Measurements from ENCODE around the gene GALNT18.

GALNT18 gene

DNA sequence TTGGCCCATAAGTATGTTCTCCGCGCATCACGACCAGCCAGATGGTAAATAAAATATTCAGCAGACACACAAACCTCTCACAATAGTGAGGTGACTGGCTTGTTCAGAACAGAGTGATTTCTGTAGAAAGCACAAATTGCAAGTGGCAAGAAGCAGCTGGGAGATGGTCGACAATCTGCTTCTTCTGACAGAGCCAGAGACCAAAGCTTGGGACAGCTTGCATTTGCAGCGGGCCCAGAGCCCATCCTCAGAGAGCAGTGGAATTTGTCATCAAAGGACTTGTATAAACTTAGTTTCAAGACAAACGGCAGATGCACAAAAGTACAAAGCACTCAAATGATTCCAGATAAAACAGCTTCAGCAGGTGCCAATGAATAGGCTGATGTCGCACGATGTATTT lies 7.6 kb upstream of the GALNT18 start:
- in situ Hi-C loops (cut with HindIII; ENCODE audit: low pct_ligation_motif_present, low pct_unique_long_range_greater_than_20kb, low sequenced_read_pairs) = no loop called here
- DNase-seq = no peak

DNA sequence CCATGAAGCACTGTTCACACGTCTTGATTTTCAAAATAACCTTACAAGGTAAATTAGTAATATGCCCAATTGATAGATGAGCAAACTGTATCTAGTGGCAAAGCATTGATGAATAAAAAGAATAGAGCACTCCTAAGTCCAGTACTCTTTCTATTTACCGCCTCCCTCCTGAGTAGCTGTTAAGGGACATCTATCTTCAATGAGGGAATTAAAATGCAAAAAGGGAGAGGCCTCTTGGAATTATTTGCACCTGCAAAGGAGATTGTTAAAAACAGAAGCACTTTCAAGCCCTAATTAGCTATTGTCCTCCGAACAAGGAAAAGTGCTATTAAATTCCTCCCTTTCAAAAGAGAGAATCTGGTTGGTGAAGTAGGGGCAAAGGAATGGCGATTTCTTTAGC lies 6.8 kb upstream of the GALNT18 start:
- in situ Hi-C loops (cut with HindIII; ENCODE audit: low pct_ligation_motif_present, low pct_unique_long_range_greater_than_20kb, low sequenced_read_pairs) = no loop called here
- no peak for DNase-seq

DNA sequence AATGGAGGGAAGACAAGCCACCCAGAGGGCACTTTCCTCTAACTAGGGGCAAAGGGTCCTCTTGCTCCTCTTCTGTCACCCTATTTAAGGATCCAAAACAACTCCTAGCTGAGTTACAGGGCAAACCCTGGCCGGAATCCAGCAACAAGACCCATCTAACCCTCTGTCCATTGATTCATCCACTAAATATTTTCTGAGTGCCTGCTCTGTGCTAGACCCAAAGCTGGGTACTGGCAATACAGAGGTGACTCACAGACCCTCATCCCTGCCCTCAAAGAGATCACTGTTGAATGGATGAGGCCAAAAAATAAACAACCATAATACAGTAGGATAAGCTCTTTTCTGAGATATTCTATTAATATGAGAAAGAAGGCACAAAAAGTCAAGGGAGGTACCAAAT lies 4.3 kb upstream of the GALNT18 start:
- no peak for DNase-seq

DNA sequence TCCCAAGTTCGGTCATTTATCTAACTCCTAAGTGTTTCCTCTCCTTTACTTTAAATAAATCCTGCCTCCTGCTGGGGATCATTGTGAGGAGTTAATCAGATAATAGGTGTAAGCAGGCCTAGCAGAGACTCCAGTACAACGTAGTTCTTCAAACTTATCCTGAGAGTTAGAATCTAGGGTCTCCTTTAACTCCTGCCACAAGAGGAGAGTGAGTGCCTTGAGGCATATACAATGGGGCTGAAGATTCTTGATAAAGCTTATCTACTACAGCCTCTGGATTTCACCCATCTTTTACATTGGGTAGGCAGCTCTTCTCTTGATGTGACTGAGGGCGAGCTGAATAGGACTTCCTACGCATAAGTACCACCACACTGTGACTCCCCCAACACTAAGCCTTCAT lies 3.1 kb upstream of the GALNT18 start:
- in situ Hi-C loops (cut with HindIII; ENCODE audit: low pct_ligation_motif_present, low pct_unique_long_range_greater_than_20kb, low sequenced_read_pairs) = no loop called here
- no peak for DNase-seq

More for the DNA sequence above, 4.3 kb upstream of the GALNT18 start:
- in situ Hi-C loops (cut with HindIII; ENCODE audit: low pct_ligation_motif_present, low pct_unique_long_range_greater_than_20kb, low sequenced_read_pairs) = no loop called here

DNA sequence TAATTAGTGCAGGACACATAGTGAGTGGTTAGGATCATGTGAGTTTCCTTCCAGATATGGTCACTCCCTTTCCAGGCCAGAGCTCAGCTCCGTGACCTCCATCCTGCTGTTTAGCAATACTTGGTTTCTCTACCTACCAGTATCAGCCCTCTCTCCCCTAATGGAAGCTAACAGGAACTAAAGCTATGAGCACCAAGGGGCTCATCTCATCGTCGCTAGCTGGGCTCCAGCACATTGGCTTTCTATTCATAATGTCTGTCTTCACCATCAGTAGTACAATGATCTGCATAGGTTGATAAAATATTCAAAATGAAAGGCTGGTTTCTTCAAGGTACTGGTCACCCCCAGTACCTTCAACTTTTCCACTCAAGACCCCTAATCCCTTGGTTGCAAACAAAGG lies 2.4 kb upstream of the GALNT18 start:
- DNase-seq = no peak
- in situ Hi-C loops (cut with HindIII; ENCODE audit: low pct_ligation_motif_present, low pct_unique_long_range_greater_than_20kb, low sequenced_read_pairs) = no loop called here

DNA sequence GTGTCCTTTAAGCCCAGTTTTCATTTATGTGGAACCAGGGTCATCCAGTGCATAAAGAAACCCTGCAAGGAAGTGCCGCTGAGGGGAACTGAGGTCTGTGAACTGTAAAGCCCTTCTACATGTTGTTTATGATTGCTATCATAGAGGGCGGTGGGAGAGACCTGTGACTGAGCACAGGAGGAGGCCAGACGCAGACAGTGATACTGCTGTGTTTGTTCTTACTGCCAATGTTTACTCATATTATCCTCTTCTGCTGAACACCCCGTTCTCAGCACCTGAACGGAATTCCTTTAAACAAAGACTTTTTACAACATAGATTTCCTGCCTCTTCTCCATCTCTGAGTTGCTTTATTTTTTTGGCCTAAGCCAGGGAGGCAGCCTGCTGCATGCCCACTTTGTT lies 967 bp upstream of the GALNT18 start:
- in situ Hi-C loops (cut with HindIII; ENCODE audit: low pct_ligation_motif_present, low pct_unique_long_range_greater_than_20kb, low sequenced_read_pairs) = no loop called here
- no peak for DNase-seq

DNA sequence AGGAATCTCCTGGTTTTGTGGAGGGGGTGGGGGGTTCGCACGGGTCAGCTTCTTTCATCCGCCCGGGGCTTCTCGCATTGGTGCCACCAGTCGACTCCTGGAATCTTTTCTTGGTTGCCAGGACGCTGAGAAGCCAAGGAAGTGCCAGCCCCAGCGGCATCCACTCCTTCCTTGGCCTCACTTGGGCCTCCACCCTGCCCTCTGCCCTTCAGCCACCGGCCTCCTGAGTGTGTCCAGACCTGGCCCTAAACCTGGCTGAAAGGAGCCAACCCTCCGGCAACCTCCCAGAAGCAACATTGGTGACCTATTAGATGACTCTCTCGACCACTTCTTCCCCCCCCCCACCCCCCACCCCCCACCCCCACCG lies 518 bp upstream of the GALNT18 start:
- in situ Hi-C loops (cut with HindIII; ENCODE audit: low pct_ligation_motif_present, low pct_unique_long_range_greater_than_20kb, low sequenced_read_pairs) = no loop called here
- no peak for DNase-seq

DNA sequence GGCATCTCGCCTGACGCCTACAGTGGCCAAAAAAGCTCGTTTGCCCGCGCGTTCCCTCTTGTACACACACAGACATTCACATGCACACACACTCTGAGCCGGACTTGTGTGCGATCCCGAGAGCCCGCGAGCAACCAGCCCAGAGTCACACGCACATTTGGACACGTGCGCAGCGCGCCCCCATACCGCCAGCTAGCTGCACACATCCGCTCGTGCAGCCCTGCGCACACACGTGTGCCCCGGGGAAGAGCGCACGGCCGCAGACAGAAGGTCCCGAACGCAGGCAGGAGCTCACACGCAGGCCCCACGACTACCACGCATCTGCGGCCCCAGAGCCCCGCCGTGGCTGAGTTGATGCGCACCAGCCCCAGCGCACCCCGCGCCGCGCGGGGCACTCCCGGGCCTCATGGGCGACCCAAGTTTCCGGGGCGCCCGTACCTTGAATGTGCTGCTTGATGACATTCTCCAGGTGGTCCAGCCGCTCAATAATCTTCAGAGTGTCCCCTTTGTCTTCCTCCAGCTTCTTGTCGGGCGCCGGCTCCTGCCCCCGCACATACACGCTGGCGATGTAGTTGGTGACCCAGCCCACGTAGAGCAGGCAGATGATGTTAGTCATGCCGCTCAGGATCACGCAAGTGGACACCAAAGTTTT lies 758 bp downstream of the GALNT18 start:
- in situ Hi-C loops (cut with HindIII; ENCODE audit: low pct_ligation_motif_present, low pct_unique_long_range_greater_than_20kb, low sequenced_read_pairs) = no loop called here
- peak; percentile 35 for DNase-seq

DNA sequence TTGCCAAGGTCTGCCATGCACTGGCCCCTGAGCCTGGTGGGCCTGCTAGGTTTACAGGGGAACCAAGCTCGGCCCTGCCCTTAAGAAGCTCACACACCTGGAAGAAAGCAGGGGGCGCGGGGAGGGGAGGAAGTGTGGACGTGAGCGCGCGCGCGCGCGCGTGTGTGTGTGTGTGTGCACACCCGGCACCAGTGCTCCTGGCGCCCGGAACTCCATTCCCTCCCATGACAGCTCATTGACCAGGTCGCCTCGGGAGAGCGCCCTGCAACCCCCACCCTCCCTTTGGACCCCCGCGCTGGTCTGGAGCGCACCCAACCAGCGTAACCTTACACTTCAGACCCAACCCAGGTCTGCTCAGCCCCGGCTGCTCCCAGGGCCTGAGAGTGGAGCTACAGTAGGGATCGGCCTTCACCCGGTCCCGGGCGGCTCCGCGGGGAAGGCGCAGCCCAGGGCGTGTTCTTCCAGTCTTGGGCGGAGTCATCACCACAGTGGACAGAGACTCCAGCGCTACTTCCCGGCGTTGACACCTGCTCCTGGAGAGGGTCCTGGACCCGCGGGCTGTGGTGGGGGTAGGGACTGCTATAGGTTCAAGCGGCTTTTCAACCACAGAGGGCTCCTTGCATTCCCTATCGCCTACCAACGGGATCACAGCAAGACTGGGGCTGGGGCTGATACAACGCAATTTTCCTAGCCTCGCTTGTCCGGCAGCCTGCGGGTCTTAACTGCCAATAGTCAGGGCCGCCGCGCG lies 1.5 kb downstream of the GALNT18 start:
- DNase-seq = peak; percentile 64
- in situ Hi-C loops (cut with HindIII; ENCODE audit: low pct_ligation_motif_present, low pct_unique_long_range_greater_than_20kb, low sequenced_read_pairs) = no loop called here

DNA sequence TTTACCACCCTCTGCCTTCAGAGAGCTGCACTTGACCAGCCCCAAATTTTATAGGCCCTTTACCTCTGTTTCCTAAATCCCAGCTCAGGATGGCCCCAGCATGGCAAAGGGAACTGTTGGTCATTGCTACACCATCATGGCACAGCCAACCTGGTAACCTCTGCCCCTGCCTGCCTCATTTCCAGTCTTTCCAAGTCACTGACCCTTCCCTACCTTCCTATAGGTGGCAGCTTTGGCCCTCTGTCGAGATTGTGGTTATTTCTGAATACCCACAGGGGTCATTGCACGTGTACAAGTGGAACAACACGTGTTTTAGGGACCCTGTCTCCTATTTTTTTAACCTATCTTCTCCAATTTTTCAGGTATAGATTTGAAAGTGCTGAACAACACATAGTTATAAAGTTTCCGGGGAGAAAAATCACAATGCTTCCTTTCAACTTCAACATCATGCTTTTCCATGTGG lies 2.8 kb downstream of the GALNT18 start:
- in situ Hi-C loops (cut with HindIII; ENCODE audit: low pct_ligation_motif_present, low pct_unique_long_range_greater_than_20kb, low sequenced_read_pairs) = no loop called here
- peak; percentile 41 for DNase-seq

DNA sequence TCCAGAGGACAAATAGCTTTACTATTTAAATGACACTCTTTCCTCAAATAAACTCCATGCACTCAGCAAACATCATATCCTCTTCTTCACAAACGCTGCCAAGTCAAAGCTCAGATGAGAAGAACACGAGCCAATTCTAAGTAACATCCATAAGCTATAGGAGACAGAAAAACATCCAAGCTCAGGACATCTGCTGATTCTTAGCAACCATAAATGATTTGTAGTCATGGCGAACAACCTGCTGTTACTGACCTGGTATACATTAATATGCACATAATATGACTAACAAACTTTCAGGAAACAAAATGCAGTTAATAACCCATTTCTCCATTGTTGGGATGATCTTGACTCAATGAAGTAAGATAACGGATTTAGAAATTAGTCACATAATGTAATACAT lies 6.7 kb downstream of the GALNT18 start:
- no peak for DNase-seq
- in situ Hi-C loops (cut with HindIII; ENCODE audit: low pct_ligation_motif_present, low pct_unique_long_range_greater_than_20kb, low sequenced_read_pairs) = no loop called here

DNA sequence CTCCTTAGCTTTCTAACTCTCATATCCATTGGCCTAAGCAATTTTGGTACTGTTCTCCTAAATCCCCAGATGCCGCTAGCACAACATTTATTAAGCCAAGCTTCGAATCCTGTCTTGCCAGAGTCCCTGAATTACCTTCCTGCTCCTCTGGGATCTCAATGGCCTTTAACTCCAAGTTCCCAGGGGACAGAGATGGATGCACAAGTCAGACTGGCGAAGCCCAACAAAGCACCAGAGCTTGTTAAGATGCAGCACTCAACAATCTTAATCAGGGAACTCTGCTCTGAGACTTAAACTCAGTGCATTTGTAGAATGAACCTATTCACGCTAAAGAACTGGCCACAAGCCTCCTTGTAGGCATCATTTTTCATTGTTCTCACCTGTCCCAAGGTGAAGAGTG lies 9.4 kb downstream of the GALNT18 start:
- DNase-seq = no peak
- in situ Hi-C loops (cut with HindIII; ENCODE audit: low pct_ligation_motif_present, low pct_unique_long_range_greater_than_20kb, low sequenced_read_pairs) = no loop called here

DNA sequence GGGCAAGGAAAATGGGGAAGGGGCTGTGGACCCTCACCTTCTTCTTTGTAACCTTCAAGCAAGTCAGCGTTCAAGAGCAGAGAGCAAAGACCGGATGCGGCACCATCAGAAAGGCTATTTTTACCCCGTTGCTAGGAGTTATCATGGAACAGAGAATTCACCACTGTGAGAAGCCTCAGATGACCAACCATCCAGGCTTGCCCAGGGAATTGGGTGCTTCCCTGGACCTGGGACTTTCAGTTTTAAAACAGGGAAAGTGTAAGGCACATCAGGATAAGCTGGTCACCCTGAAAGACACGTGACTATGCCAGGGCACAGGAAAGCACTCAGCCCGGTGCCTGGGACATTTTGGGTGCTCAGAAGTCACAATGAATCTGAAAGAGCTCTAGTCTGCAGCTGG lies 10.4 kb downstream of the GALNT18 start:
- in situ Hi-C loops (cut with HindIII; ENCODE audit: low pct_ligation_motif_present, low pct_unique_long_range_greater_than_20kb, low sequenced_read_pairs) = no loop called here
- no peak for DNase-seq

DNA sequence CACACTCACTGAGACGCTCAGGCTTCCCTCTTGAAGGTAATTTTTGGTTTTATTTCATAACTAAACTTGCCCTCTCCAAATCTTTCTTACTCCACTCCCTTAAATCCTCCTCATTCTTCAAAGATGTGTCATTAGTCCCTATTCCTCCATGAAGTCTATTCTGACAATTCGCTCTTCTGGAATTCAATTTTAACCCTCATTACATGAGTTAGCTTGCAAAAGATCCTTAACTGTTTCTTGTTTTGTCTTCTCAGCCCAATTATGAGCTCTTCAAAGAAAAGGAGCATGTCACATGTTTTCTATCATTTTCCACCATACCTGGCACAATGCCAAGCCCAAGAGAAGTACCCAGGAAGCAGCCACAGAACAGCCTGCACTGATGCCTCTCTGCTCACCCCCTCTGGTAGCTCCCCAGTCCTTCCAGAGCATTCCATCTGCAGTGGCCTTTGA lies 13.0 kb downstream of the GALNT18 start:
- DNase-seq = peak; percentile 68
- in situ Hi-C loops (cut with HindIII; ENCODE audit: low pct_ligation_motif_present, low pct_unique_long_range_greater_than_20kb, low sequenced_read_pairs) = no loop called here

DNA sequence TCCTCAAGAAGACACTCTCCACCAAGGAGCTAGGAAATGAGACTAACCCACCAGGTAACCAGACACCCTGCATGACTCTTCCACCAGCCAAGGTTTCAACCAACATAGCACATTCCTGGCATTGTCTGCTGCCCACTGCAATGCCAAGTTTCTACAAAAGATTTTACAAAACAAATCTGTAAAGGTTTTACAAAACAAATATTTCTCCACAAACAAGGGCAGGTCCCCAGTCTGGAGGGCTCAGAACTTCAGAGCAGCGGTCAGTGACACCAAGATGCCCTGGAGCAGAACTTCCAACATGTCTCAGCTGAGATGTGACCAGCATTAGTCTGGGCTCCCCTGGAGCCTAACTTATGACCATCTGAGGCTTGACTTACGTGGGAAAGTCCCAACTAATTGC lies 14.0 kb downstream of the GALNT18 start:
- peak; percentile 43 for DNase-seq
- in situ Hi-C loops (cut with HindIII; ENCODE audit: low pct_ligation_motif_present, low pct_unique_long_range_greater_than_20kb, low sequenced_read_pairs) = no loop called here

DNA sequence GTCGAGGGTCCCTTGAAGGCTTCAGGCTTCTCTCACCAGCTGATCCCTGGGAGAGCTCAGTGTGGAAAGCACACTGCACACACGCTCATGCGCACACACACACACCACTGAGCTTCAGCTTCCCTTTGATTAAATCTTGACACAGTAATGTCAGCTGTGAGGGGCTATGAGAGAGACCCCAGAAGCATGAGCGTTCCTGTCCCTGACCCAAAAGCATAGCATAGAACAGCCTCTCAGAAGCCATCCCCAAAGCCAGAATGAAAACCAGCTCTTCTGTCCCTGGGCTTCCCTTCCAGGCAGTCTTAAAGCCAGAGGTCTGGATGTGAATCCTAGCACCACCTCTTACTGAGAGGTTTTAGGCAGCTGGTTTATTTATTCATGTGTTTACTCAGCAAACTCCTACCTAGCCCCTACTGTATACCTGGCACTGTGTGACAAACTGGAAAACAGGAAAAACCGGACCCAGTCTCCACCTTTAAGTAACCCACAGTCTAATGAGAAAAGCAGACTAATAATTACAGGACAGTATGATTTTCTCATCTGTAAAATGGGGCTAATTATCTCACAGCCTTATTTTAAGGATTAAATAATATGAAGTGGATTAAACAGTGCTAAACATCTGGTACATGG lies 15.9 kb downstream of the GALNT18 start:
- no peak for DNase-seq
- in situ Hi-C loops (cut with HindIII; ENCODE audit: low pct_ligation_motif_present, low pct_unique_long_range_greater_than_20kb, low sequenced_read_pairs) = no loop called here

DNA sequence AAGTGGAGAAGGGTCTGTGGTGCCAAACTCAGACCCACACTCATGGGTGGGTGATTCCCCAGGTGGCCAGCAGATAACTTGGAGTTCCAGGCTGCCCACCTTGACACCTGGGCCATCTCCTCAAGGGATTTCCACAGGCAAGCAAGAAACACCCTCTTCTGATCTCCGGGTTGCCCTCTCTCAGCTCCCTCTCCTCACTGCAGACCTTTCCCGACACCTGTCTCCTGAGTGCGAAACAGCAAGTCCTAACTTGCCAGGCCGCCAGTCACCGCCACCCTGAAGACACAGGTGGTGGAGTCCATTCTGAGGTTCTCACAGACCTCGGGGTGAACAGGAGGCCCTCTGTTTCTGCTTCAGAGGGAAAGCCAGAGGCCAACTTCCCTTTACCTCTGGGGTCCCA lies 16.6 kb downstream of the GALNT18 start:
- in situ Hi-C loops (cut with HindIII; ENCODE audit: low pct_ligation_motif_present, low pct_unique_long_range_greater_than_20kb, low sequenced_read_pairs) = no loop called here
- no peak for DNase-seq

DNA sequence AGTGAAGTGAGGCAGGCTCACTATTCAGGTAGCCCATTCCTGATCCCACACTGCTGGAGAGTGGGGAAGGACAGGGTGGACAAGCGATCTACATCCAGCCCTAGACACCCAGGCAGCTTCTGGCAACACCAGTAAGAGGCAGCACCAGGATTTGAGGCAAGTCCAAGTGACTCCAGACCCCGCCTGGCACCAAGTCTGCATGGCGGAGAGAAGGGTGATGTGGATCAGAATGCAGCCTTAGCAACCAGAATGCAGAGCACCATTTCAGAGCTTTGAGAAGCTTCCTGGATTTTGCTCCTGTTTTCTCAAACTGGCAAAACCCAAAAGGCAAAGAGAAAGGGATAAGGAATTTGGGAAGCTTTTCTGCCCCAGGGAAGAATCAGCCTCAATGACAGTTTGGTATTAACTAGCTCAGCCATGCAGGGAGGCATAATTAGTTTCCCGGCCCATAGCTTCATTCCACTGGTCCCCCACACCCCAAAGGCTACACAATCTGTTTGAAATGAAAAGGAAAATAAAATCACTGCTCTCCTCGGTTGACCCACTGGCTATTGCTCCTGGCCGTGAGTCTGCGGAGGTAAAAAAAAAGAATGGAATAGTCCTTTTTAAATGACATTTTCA lies 17.3 kb downstream of the GALNT18 start:
- in situ Hi-C loops (cut with HindIII; ENCODE audit: low pct_ligation_motif_present, low pct_unique_long_range_greater_than_20kb, low sequenced_read_pairs) = no loop called here
- DNase-seq = no peak

DNA sequence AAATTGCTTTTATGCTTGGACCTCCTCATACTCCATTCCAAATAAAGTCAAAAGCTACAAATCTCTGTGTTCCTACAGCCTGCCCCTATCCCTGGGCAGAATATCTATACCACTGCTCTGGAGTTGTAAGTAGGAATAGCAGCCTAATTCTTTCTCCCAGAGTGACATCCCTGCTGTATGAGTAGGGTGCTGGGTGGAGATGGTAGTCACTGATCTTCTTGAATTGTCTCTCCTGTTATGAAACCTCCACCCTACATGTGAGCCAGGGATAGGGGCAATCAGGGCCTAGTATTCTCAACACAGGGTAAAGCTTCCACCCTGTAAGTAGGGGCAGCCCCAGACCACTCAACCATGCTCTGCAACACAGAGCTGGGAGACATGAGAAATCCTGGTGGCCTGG lies 19.8 kb downstream of the GALNT18 start:
- no peak for DNase-seq
- in situ Hi-C loops (cut with HindIII; ENCODE audit: low pct_ligation_motif_present, low pct_unique_long_range_greater_than_20kb, low sequenced_read_pairs) = no loop called here
